ENCODE results near the gene CRYBG2. TPM values are rescaled to one million over a fixed set of nuclear protein-coding genes. Genes with fewer than 3 reads are reported as not detected.
"Not testable (repeated sequence)": the region's sequence is repeated elsewhere in the genome, so short reads cannot be mapped to it uniquely, and the experiment has no call there.

CRYBG2 gene
- total and polyA plus RNA-seq, 7 donors, result 0.55 to 21.0 (median 13.8) TPM; not detected in 2

DNA sequence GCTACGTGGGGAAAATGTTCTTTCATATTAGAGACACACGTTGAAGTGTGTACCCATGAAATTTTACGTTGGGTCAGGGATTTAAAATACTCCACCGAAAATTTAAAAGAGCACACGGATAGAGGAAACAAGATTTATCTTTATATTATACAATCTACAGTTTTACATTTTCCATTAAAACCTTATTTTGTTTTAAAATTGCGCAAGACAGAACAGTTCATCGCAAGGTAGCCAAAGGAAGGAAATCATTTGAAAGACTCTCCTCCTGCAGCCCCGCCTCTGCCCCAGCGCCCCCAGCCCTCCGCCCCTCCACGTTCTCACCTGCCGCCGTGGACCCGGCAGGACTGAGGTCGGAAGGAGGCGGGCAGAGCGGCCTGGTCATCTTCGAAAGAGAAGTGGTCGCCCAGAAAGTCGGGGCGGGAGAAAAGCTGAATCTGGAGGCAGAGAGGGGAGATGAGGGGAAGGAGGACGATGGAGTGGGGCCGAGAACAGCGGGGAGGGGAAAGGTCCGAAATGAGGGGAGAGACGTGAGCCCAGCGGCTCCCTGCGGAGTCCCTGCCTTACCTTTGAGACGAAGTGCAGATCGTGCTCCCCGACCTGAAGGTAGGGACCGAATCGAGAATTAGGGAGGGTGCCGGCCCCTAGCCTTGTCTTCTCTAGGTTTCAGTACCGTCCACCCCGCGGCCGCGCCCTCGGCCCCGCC, 18.0 kb downstream of the CRYBG2 start:
- 2 to 3% methylated on average over 41 of the region's 41 CpGs for WGBS, 2 donors
- intact Hi-C loops (cut with DNase I), result no loop called here
- H3K9me3 ChIP-seq, result no peaks in the 10 kb centered on the region
- H3K27ac ChIP-seq, result no peak overlapping the region
- no peak for TF ChIP-seq POLR2A (IDR thresholded peaks at IDR 0.05)
- no peak for TF ChIP-seq POLR2AphosphoS5 (IDR thresholded peaks at IDR 0.05)
- TF ChIP-seq CTCF (IDR thresholded peaks at IDR 0.05), result no peak
- no peak for TF ChIP-seq EP300 (IDR thresholded peaks at IDR 0.05)
- H3K4me3 ChIP-seq, result peak overlapping the region; percentile 3 to 45 (median 34)
- no peaks in the 10 kb centered on the region for H3K36me3 ChIP-seq
- peaks cover 0 to 17% (median 15%) of the 10 kb centered on the region in 4 donors for H3K4me1 ChIP-seq
- DNase-seq, result no peak
- H3K27me3 ChIP-seq, result peaks cover 33 to 59% (median 46%) of the 10 kb centered on the region in 3 donors

- H3K27me3 ChIP-seq, result peaks cover 33 to 83% (median 48%) of the 10 kb centered on the region in 3 donors
- H3K4me1 ChIP-seq, result peaks cover 0 to 17% (median 15%) of the 10 kb centered on the region in 4 donors
- H3K4me3 ChIP-seq; H3K27ac ChIP-seq; H3K9me3 ChIP-seq; DNase-seq; intact Hi-C loops (cut with DNase I); H3K36me3 ChIP-seq: not testable (repeated sequence)
- 93 to 94% methylated on average over 8 of the region's 8 CpGs for WGBS, 2 donors
These were observed 20.6 kb downstream of the CRYBG2 start for GRCh38 chr1:26333312-26333711.

DNA sequence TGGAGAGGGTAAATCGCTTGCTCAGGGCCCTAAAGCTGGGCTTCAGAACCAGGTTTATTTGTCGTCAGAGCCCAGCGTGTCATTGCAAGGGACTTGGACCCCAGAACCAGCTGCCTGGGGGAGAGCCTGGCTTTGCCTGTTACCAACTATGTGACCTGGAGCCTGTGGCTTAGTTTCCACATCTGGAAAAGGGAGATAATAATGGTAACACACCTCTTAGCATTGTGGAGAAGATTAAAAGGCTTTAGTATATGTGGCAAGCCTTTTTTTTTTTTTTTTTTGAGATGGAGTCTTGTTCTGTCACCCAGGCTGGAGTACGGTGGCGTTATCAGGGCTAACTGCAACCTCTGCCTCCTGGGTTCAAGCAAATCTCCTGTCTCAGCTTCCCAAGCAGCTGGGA, 23.7 kb downstream of the CRYBG2 start:
- WGBS, 2 donors, result 92 to 93% methylated on average over 5 of the region's 5 CpGs
- TF ChIP-seq POLR2AphosphoS5 (IDR thresholded peaks at IDR 0.05), result no peak
- TF ChIP-seq CTCF (IDR thresholded peaks at IDR 0.05), result no peak
- no peak for TF ChIP-seq POLR2A (IDR thresholded peaks at IDR 0.05)
- no peak for TF ChIP-seq EP300 (IDR thresholded peaks at IDR 0.05)
- peaks cover 0 to under 1% (median 0%) of the 10 kb centered on the region in 4 donors for H3K4me1 ChIP-seq

DNA sequence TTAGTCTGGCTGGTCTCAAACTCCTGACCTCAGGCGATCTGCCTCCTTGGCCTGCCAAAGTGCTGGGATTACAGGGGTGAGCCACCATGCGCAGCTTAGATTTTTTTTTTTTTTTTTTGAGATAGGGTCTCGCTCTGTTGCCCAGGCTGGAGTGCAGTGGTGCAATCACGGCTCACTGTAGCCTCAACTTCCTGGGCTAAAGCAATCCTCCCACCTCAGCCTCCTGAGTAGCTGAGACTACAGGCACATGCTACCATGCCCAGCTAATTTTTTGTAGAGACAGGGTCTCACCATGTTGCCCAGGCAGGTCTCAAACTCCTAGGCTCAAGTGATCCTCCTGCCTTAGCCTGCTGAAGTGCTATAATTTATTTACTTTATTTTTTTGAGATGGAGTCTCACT, 24.6 kb downstream of the CRYBG2 start:
- WGBS, 2 donors, result 95 to 97% methylated on average over 4 of the region's 4 CpGs
- not testable (repeated sequence) for H3K9me3 ChIP-seq, H3K27ac ChIP-seq, H3K4me3 ChIP-seq, DNase-seq, H3K36me3 ChIP-seq, H3K4me1 ChIP-seq
- H3K27me3 ChIP-seq, result peaks cover 12 to 60% (median 25%) of the 10 kb centered on the region in 3 donors
- intact Hi-C loops (cut with DNase I), result loop anchor here (10.0 kb wide), 1 partner anchor 165 kb away; the partner anchor contains the start of genes C1orf232 and ZNF593

More for the DNA sequence above, 23.7 kb downstream of the CRYBG2 start:
- H3K4me3 ChIP-seq, result no peak overlapping the region
- H3K27ac ChIP-seq, result no peak overlapping the region
- intact Hi-C loops (cut with DNase I), result no loop called here
- no peak for DNase-seq
- H3K9me3 ChIP-seq, result no peaks in the 10 kb centered on the region
- no peaks in the 10 kb centered on the region for H3K36me3 ChIP-seq
- H3K27me3 ChIP-seq, result peaks cover 18 to 69% (median 34%) of the 10 kb centered on the region in 3 donors

DNA sequence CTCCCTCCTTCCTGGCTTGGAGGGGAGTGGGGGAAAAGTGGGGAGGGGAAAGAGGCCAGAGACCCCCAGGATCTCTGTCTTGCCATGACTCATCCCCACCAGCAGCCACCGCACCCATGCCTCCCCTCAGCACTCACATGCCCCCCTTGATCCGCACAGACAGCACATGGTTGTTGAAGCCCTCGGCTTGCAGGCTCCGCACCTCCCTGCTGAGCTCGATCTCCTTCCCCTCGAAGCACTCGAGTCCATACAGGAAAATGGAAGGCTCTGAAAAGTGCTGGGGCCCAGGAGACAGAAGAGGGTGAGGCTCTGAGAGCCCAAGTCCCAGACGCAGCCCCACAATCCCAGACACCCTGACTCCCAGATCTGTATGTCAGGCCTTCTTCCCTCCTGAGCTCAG, 25.3 kb downstream of the CRYBG2 start:
- 87 to 88% methylated on average over 8 of the region's 8 CpGs for WGBS, 2 donors
- H3K27me3 ChIP-seq, result peaks cover 4 to 52% (median 18%) of the 10 kb centered on the region in 3 donors
- H3K9me3 ChIP-seq, result no peaks in the 10 kb centered on the region
- no peaks in the 10 kb centered on the region for H3K36me3 ChIP-seq
- H3K4me3 ChIP-seq, result no peak overlapping the region
- intact Hi-C loops (cut with DNase I), result loop anchor here (10.0 kb wide), 1 partner anchor 164 kb away; the partner anchor contains the start of genes C1orf232 and ZNF593
- no peak overlapping the region for H3K27ac ChIP-seq
- TF ChIP-seq CTCF (IDR thresholded peaks at IDR 0.05) (no peak), POLR2AphosphoS5 (IDR thresholded peaks at IDR 0.05) (no peak), EP300 (IDR thresholded peaks at IDR 0.05) (no peak), POLR2A (IDR thresholded peaks at IDR 0.05) (no peak)
- no peaks in the 10 kb centered on the region for H3K4me1 ChIP-seq
- no peak for DNase-seq
